SW 1271 (cell line): ENCODE measurements around the gene XXYLT1.

Experiments
- DNase-seq, 2 experiments: peaks; one replicate each; lab custom pipeline; 2025; lab: John Stamatoyannopoulos, UW

Gene XXYLT1

GRCh38 chr3:195025056-195025883, 245.7 kb downstream of the XXYLT1 start:
- no peak for DNase-seq

GRCh38 chr3:195023989-195024388, 247.0 kb downstream of the XXYLT1 start:
- no peak for DNase-seq

- DNase-seq: no peak
Observed at GRCh38 chr3:195023576-195023975, 247.4 kb downstream of the XXYLT1 start.

GRCh38 chr3:195021692-195022091, 249.3 kb downstream of the XXYLT1 start:
- no peak for DNase-seq

- DNase-seq: no peak
Observed at GRCh38 chr3:195020921-195021320, 250.0 kb downstream of the XXYLT1 start.

- no peak for DNase-seq
Observed at GRCh38 chr3:195020185-195020584, 250.8 kb downstream of the XXYLT1 start.

GRCh38 chr3:195019335-195019734, 251.6 kb downstream of the XXYLT1 start:
- DNase-seq: no peak
